K562 (cell line): ENCODE measurements around the gene PUDP. TPM values are rescaled to one million over a fixed set of nuclear protein-coding genes. Genes with fewer than 3 reads are reported as not detected.

ENCODE experiments used
- ATAC-seq: fragments of 200-7000 bp; cut with Tn5 transposase; 3 replicates; pipeline ENCODE4 v1.9.1; 2020; ENCODE audit warnings: moderate library complexity
- BruUV-seq: library from RNA; stranded (reverse); fragments of 400-500 nt; replicated peaks from 2 replicates; lab custom pipeline; 2021; lab: Mats Ljungman, UMichigan
- CTCF ChIA-PET: fragments of 300-600 bp; formaldehyde crosslinking; extraction: SDS; loops from one replicate; lab custom pipeline; 2021; ENCODE audit warnings: low intra/inter-chr PET ratio; lab: Yijun Ruan, JAX
- POLR2A ChIA-PET: fragments of 300-600, 350-650 bp; sonication (Branson Sonifier 250); formaldehyde crosslinking; extraction: SDS; loops from one replicate; lab custom pipeline; 2021; ENCODE audit warnings: antibody characterized with exemption, inconsistent platforms; lab: Yijun Ruan, JAX
- DNase-seq, 4 experiments: peaks; one replicate each; pipeline versions ENCODE4 v3.0.0 to v3.0.0-alpha.2; 2011 to 2018; ENCODE audit warnings: low spot score in 3 of 4, mixed read lengths in 3 of 4; ENCODE audit errors: extremely low read depth in 1 of 4
- FAIRE-seq: peaks from 2 replicates; lab custom pipeline; 2011; peaks lifted over from hg19 to GRCh38; lab: Jason Lieb, UNC
- H2AFZ ChIP-seq: 2 replicates; pipeline ENCODE4 v1.6.0; 2011; ENCODE audit warnings: low read depth, low read length, control low read depth, inconsistent platforms
- H3K27ac ChIP-seq: fragments of 200-600 bp; 3 replicates; pipeline ENCODE4 v1.8.0; 2011; ENCODE audit warnings: low read depth, mild to moderate bottlenecking, control low read depth, inconsistent platforms, low read length, moderate library complexity, mixed read lengths; ENCODE audit errors: extremely low read depth
- H3K27me3 ChIP-seq, 2 experiments: fragments of 300-600 bp in 1 of 2; 2 replicates in 1 of 2; 3 replicates in 1 of 2; pipeline versions ENCODE4 v1.6.0 to v1.8.0; 2011; ENCODE audit warnings: inconsistent platforms in 2 of 2, low read length in 2 of 2, mild to moderate bottlenecking in 1 of 2, mixed read lengths in 1 of 2, moderate library complexity in 1 of 2; ENCODE audit not compliant: control insufficient read depth in 2 of 2, insufficient read depth in 2 of 2
- H3K36me3 ChIP-seq: fragments of 300-600 bp; 3 replicates; pipeline ENCODE4 v1.8.0; 2011; ENCODE audit warnings: mild to moderate bottlenecking, low read length, inconsistent platforms; ENCODE audit not compliant: control insufficient read depth, insufficient read depth
- H3K4me1 ChIP-seq, 2 experiments: fragments of 200-600 bp in 1 of 2; replicated peaks in 1 of 2; 2 replicates in 1 of 2; 3 replicates in 1 of 2; pipeline versions ENCODE4 v1.5.1 to v1.8.0; 2011; ENCODE audit warnings: inconsistent platforms in 2 of 2, low read length in 2 of 2, mild to moderate bottlenecking in 1 of 2, mixed read lengths in 1 of 2, moderate library complexity in 1 of 2; ENCODE audit not compliant: control insufficient read depth in 2 of 2, insufficient read depth in 2 of 2
- H3K4me2 ChIP-seq: 2 replicates; pipeline ENCODE4 v1.6.1; 2011; ENCODE audit warnings: low read length, control low read depth, inconsistent platforms, mixed read lengths; ENCODE audit not compliant: insufficient read depth
- H3K4me3 ChIP-seq: fragments of 200-600 bp; sonication (generic), shearing (Covaris generic); 2 replicates; pipeline ENCODE4 v1.5.1; 2016; ENCODE audit warnings: control low read depth, inconsistent platforms
- H3K79me2 ChIP-seq: fragments of 200-600 bp; 3 replicates; pipeline ENCODE4 v1.8.0; 2011; ENCODE audit warnings: low read length, inconsistent platforms; ENCODE audit not compliant: control insufficient read depth, insufficient read depth
- H3K9ac ChIP-seq, 2 experiments: 2 replicates each; pipeline versions ENCODE4 v1.6.0 to v1.6.1; 2011; ENCODE audit warnings: low read depth in 2 of 2, low read length in 2 of 2, control low read depth in 1 of 2, inconsistent platforms in 1 of 2, mild to moderate bottlenecking in 1 of 2, mixed read lengths in 1 of 2; ENCODE audit not compliant: insufficient read depth in 1 of 2
- H3K9me1 ChIP-seq: one replicate; pipeline ENCODE4 v1.6.0; 2011; ENCODE audit warnings: inconsistent platforms, mild to moderate bottlenecking, low read length, moderate library complexity; ENCODE audit not compliant: control insufficient read depth, insufficient read depth
- H3K9me3 ChIP-seq: replicated peaks from 2 replicates; pipeline ENCODE4 v1.5.1; 2011; ENCODE audit warnings: low read depth, low read length, inconsistent platforms; ENCODE audit not compliant: control insufficient read depth, insufficient read depth
- H4K20me1 ChIP-seq: replicated peaks from 2 replicates; pipeline ENCODE4 v1.6.1; 2011; ENCODE audit warnings: low read length, inconsistent platforms, mixed read lengths; ENCODE audit not compliant: control insufficient read depth, insufficient read depth
- ILF3 ChIP-seq: fragments of 450-650 bp; IDR thresholded peaks from 2 replicates; pipeline ENCODE4 v1.6.1; 2018; ENCODE audit warnings: antibody characterized with exemption, mild to moderate bottlenecking, moderate library complexity, borderline replicate concordance
- KDM2B ChIP-seq: fragments of 250-450 bp; sonication (Bioruptor Pico); IDR thresholded peaks from 2 replicates; pipeline ENCODE4 v1.8.0; 2021; ENCODE audit warnings: mild to moderate bottlenecking, moderate library complexity
- NBN ChIP-seq: fragments of 450-650 bp; IDR thresholded peaks from 2 replicates; pipeline ENCODE4 v1.6.1; 2016; ENCODE audit warnings: low read depth, mild to moderate bottlenecking
- NFIC ChIP-seq: fragments of 450-650 bp; IDR thresholded peaks from 2 replicates; pipeline ENCODE4 v1.6.1; 2017; ENCODE audit warnings: mild to moderate bottlenecking, inconsistent platforms
- NFXL1 ChIP-seq: fragments of 450-650 bp; formaldehyde crosslinking; IDR thresholded peaks from 2 replicates; pipeline ENCODE4 v1.4.0; 2021; ENCODE audit warnings: mild to moderate bottlenecking
- RB1 ChIP-seq: fragments of 450-650 bp; IDR thresholded peaks from 2 replicates; pipeline ENCODE4 v1.6.1; 2017; ENCODE audit warnings: low read depth, mild to moderate bottlenecking
- SREBF1 ChIP-seq: fragments of 150-350 bp; IDR thresholded peaks from 2 replicates; pipeline ENCODE4 v1.6.1; 2014; ENCODE audit warnings: antibody characterized with exemption, low read depth, low read length, borderline replicate concordance
- ZNF696 ChIP-seq: fragments of 250-450 bp; sonication (Bioruptor Pico); conservative IDR thresholded peaks from 2 replicates; pipeline ENCODE4 v1.4.0; 2020; ENCODE audit warnings: mild to moderate bottlenecking, moderate library complexity
- WGBS: fragments of 100-300 bp; shearing (Covaris generic); methylation state at CpG from one replicate; pipeline ENCODE4 v1.1.6; 2016; ENCODE audit warnings: low coverage, mixed read lengths; ENCODE audit not compliant: insufficient coverage; ENCODE audit errors: missing lambda C conversion rate; 5-methylcytosine and 5-hydroxymethylcytosine counted together
- in situ Hi-C: fragments of 300-500 bp; cut with MboI; formaldehyde crosslinking; loops from 4 replicates; pipeline ENCODE4 v1.15.0; 2018; ENCODE audit warnings: inconsistent platforms, mixed read lengths
- intact Hi-C: fragments of 100-400 bp; cut with micrococcal nuclease; formaldehyde crosslinking; loops from 2 replicates; pipeline ENCODE4 v1.14.2; 2022
- polyA plus RNA-seq, 8 experiments: library from polyadenylated mRNA; depleted of rRNA in 4 of 8; stranded (reverse) in 5 of 8; unstranded in 3 of 8; fragments of >200 nt; fragmentation: Nextera tagmentation in 2 of 8; fragmentation: Illumina TruSeq in 1 of 8; extraction: Ambion mirVana in 2 of 8; extraction: Trizol in 1 of 8; gene quantifications; 2 replicates each; pipeline versions ENCODE4 v1.2.1 to v1.2.3, GENCODE V29; 2011 to 2014; ENCODE audit warnings: inconsistent platforms in 1 of 8, missing spikeins in 1 of 8
- total RNA-seq, 7 experiments: library from RNA; depleted of rRNA in 6 of 7; stranded (reverse); fragments of >200 nt in 6 of 7; fragmentation: Illumina TruSeq in 2 of 7; extraction: Trizol in 2 of 7; gene quantifications; 2 replicates each; pipeline versions ENCODE4 v1.2.1 to v1.2.3, GENCODE V29; 2011 to 2021; ENCODE audit warnings: low replicate concordance in 1 of 7
- TF ChIP-seq, protein P1 (sequence below): sonication (generic); formaldehyde crosslinking; IDR thresholded peaks from 2 replicates; pipeline ENCODE4 v1.8.1; 2022; ENCODE audit warnings: missing genetic modification reagents
- TF ChIP-seq, protein P2 (sequence below), 2 experiments: IDR thresholded peaks; 2 replicates each; pipeline ENCODE4 v1.6.1; 2011; ENCODE audit warnings: borderline replicate concordance in 1 of 2, control low read depth in 1 of 2, low read depth in 1 of 2, low read length in 1 of 2, mild to moderate bottlenecking in 1 of 2, mixed read lengths in 1 of 2, moderate library complexity in 1 of 2; ENCODE audit not compliant: insufficient read depth in 1 of 2, insufficient read length in 1 of 2, poor library complexity in 1 of 2, severe bottlenecking in 1 of 2; ENCODE audit errors: extremely low read depth in 1 of 2

PUDP gene
- total and polyA plus RNA-seq, 9 of the 15 experiments (the other 6 are each of a cell fraction or from before 2014, with no cell fraction given), result 13.6 to 63.0 (median 29.2) TPM

DNA sequence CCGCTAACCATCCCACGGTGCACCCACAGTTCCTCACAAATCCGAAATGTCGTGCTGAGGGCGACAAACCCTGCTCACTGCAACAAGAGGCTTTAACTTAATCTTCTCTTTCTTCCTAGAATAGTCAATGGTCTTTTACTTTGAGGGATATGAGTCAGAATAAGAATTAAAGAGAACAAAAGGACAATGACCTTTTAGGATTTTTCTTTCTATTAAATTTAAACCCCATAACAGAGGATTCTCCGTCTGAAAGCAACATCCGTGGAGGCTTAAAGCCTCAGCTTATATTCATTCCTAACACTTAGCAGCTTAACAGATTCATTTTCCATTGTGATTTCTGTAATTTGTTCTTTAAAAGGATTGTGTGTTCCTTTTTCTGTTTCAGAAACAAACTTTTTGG, 44.9 kb upstream of the PUDP start:
- no TSS peak for BruUV-seq
- no peaks in the 10 kb centered on the region for H3K4me1 ChIP-seq
- no peaks in the 10 kb centered on the region for H3K9me3 ChIP-seq
- in situ Hi-C loops, result no loop called here
- no peaks in the 10 kb centered on the region for H3K9me1 ChIP-seq
- no peak overlapping the region for H2AFZ ChIP-seq
- no peaks in the 10 kb centered on the region for H3K27me3 ChIP-seq
- CTCF ChIA-PET, result no interaction called here
- intact Hi-C loops, result no loop called here
- H4K20me1 ChIP-seq, result no peaks in the 10 kb centered on the region
- POLR2A ChIA-PET, result interaction anchor here (1.1 kb wide), 1 partner anchor 29 kb away, joined by 3 read pairs; no protein-coding TSS in a partner anchor
- H3K9ac ChIP-seq, result no peak overlapping the region
- H3K79me2 ChIP-seq, result no peaks in the 10 kb centered on the region
- no peak for DNase-seq
- H3K36me3 ChIP-seq, result no peaks in the 10 kb centered on the region
- 1% methylated on average over 7 of the region's 7 CpGs for WGBS
- H3K4me3 ChIP-seq, result no peak overlapping the region
- H3K27ac ChIP-seq, result no peak overlapping the region
- no peak for ATAC-seq
- FAIRE-seq, result no peak
- H3K4me2 ChIP-seq, result no peak overlapping the region
- TF ChIP-seq RB1 (no peak), ZNF696 (CRISPR knock-in tag) (no peak), SREBF1 (no peak), KDM2B (CRISPR knock-in tag) (no peak), NBN (no peak), ILF3 (no peak), NFIC (no peak), NFXL1 (no peak)
- TF ChIP-seq, protein P1, sequence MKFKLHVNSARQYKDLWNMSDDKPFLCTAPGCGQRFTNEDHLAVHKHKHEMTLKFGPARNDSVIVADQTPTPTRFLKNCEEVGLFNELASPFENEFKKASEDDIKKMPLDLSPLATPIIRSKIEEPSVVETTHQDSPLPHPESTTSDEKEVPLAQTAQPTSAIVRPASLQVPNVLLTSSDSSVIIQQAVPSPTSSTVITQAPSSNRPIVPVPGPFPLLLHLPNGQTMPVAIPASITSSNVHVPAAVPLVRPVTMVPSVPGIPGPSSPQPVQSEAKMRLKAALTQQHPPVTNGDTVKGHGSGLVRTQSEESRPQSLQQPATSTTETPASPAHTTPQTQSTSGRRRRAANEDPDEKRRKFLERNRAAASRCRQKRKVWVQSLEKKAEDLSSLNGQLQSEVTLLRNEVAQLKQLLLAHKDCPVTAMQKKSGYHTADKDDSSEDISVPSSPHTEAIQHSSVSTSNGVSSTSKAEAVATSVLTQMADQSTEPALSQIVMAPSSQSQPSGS (CRISPR knock-in tag), result no peak
- TF ChIP-seq, protein P2, sequence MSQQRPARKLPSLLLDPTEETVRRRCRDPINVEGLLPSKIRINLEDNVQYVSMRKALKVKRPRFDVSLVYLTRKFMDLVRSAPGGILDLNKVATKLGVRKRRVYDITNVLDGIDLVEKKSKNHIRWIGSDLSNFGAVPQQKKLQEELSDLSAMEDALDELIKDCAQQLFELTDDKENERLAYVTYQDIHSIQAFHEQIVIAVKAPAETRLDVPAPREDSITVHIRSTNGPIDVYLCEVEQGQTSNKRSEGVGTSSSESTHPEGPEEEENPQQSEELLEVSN (IDR thresholded peaks at IDR 0.05; ENCODE audit: borderline replicate concordance in 1 of 2, extremely low read depth in 1 of 2, insufficient read depth in 1 of 2, insufficient read length in 1 of 2, low read depth in 1 of 2, low read length in 1 of 2, poor library complexity in 1 of 2, severe bottlenecking in 1 of 2), result no peak
- TF ChIP-seq, all 486 proteins: peak for 0
